Activated CD4-positive, alpha-beta T cell treated with anti-CD3 and anti-CD28 coated beads, Interleukin-2, amount 50 U/mL, for 24 hours (primary cell): Measurements from ENCODE around the gene CERS3.

Experiments
- DNase-seq, 2 donors: peaks; one replicate each; pipeline ENCODE4 v3.0.0-alpha.2; 2020; ENCODE audit warnings: low read depth in 1 of 2, low spot score in 1 of 2

The CERS3 gene

GRCh38 chr15:100385300-100386050, 143.3 kb downstream of the CERS3 start:
- no peak for DNase-seq

GRCh38 chr15:100384108-100384410, 144.7 kb downstream of the CERS3 start:
- no peak for DNase-seq

- peak in 1 of 2 donors; percentile 21 for DNase-seq
Measured at GRCh38 chr15:100383302-100384107, 145.2 kb downstream of the CERS3 start.

- no peak for DNase-seq
Measured at GRCh38 chr15:100373942-100374341, 154.8 kb downstream of the CERS3 start.

- no peak for DNase-seq
Measured at GRCh38 chr15:100373120-100373896, 155.4 kb downstream of the CERS3 start.

- no peak for DNase-seq
Measured at GRCh38 chr15:100372739-100373119, 156.0 kb downstream of the CERS3 start.

- DNase-seq = no peak
Measured at GRCh38 chr15:100355342-100355741, 173.4 kb downstream of the CERS3 start.

GRCh38 chr15:100353449-100353848, 175.3 kb downstream of the CERS3 start:
- DNase-seq = no peak

GRCh38 chr15:100350434-100351226, 178.1 kb downstream of the CERS3 start:
- no peak for DNase-seq
